D721Med (cell line): ENCODE data around the gene HSBP1L1.
A peak's percentile ranks its signal among the peaks of the same experiment; 100 is the strongest.

ENCODE experiments used
- DNase-seq: peaks from one replicate; pipeline ENCODE4 v3.0.0; 2011; ENCODE audit warnings: low spot score; ENCODE audit not compliant: insufficient read length
- FAIRE-seq: peaks from 2 replicates; lab custom pipeline; 2011; peaks lifted over from hg19 to GRCh38; lab: Jason Lieb, UNC
- TF ChIP-seq, protein P1 (sequence below): IDR thresholded peaks from 2 replicates; pipeline ENCODE4 v1.5.1; 2012; ENCODE audit warnings: mild to moderate bottlenecking, control low read depth; ENCODE audit not compliant: insufficient read depth; ENCODE audit errors: missing control alignments

The HSBP1L1 gene

GRCh38 chr18:79973517-79973916 lies 9.1 kb downstream of the HSBP1L1 start:
- TF ChIP-seq, protein P1, sequence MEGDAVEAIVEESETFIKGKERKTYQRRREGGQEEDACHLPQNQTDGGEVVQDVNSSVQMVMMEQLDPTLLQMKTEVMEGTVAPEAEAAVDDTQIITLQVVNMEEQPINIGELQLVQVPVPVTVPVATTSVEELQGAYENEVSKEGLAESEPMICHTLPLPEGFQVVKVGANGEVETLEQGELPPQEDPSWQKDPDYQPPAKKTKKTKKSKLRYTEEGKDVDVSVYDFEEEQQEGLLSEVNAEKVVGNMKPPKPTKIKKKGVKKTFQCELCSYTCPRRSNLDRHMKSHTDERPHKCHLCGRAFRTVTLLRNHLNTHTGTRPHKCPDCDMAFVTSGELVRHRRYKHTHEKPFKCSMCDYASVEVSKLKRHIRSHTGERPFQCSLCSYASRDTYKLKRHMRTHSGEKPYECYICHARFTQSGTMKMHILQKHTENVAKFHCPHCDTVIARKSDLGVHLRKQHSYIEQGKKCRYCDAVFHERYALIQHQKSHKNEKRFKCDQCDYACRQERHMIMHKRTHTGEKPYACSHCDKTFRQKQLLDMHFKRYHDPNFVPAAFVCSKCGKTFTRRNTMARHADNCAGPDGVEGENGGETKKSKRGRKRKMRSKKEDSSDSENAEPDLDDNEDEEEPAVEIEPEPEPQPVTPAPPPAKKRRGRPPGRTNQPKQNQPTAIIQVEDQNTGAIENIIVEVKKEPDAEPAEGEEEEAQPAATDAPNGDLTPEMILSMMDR: no peak
- FAIRE-seq (no peak), DNase-seq (no peak)

GRCh38 chr18:79974025-79974654 lies 9.7 kb downstream of the HSBP1L1 start:
- FAIRE-seq (peak; percentile 99), DNase-seq (no peak)
- TF ChIP-seq, protein P1: no peak

- TF ChIP-seq, protein P1: no peak
- peak; percentile 84 for FAIRE-seq
These were observed 10.6 kb downstream of the HSBP1L1 start for GRCh38 chr18:79975043-79975442.

GRCh38 chr18:79975985-79976680 lies 11.7 kb downstream of the HSBP1L1 start:
- TF ChIP-seq, protein P1: no peak
- FAIRE-seq (peak; percentile 32), DNase-seq (no peak)

More at GRCh38 chr18:79975043-79975442, 10.6 kb downstream of the HSBP1L1 start:
- no peak for DNase-seq

DNA sequence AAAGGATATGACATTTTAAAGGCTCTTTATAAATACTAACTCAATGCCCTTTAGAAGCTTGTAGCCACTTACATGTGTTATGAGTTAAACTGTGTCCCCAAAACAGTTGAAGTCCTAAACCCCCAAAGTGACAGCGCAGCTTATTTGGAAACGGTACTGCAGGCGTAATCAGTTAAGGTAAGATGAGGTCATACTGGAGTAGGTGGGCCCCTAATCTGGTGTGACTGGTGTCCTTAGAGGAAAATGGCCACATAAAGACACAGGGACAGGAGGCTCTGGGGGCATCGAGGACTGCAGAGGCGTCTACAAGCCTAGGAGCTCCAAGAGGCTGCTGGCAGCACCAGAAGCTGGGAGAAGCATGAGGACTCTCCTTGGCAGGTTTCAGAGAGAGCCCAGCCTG lies 15.4 kb downstream of the HSBP1L1 start:
- TF ChIP-seq, protein P1: no peak
- peak; percentile 80 for FAIRE-seq
- DNase-seq: no peak

DNA sequence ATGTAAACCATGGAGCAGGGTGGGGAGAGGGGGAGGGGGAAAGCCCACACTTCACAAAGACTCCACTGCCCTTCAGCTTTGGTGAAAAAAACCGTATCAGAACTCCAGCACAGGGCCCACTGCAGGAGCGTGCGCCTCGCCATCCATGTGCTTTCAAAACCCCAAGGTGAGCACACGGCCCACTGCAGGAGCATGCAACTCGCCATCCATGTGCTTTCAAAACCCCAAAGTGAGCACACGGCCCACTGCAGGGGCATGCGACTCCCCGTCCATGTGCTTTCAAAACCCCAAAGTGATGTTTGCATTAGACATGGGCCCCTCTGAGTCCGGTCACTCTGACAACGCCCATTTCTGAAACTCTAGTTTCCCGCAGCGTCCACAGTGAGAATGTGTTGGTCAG lies 16.1 kb downstream of the HSBP1L1 start:
- DNase-seq: no peak
- TF ChIP-seq, protein P1: no peak
- no peak for FAIRE-seq

DNA sequence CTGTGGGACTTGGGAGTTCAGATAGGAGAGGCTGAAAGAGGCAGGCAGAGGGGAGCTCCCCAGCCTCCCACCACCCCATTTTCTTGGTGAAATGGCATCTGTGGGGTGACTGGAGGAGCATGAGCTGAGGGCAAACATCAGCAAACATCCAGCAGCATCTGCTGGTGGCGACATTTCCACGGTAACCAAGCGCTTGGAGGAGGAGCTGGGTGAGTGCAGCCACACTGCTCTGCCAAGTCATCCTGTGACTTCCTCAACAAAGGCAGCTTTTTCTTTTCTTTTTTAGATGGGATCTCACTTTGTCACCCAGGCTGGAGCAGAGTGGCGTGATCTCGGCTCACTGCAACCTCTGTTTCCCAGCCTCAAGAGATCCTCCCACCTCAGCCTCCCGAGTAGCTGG lies 18.3 kb downstream of the HSBP1L1 start:
- TF ChIP-seq, protein P1: no peak
- FAIRE-seq: peak; percentile 68
- no peak for DNase-seq
